H1 (cell line): ENCODE data around the gene SDF2. TPM values are rescaled to one million over a fixed set of nuclear protein-coding genes. Genes with fewer than 3 reads are reported as not detected.

Experiments used
- ASH2L ChIP-seq: fragments of 200-600, 300-600 bp; sonication (generic); IDR thresholded peaks from one replicate; pipeline ENCODE4 v1.7.1; 2017; ENCODE audit warnings: low read length
- BRCA1 ChIP-seq: IDR thresholded peaks from 2 replicates; pipeline ENCODE4 v1.6.1; 2012; ENCODE audit warnings: low read depth, low read length, improper control_type of control experiment
- CBX8 ChIP-seq: fragments of 300-800, 300-1000 bp; sonication (generic); IDR thresholded peaks from 2 replicates; pipeline ENCODE4 v1.7.1; 2016; ENCODE audit warnings: low read depth, low read length, borderline replicate concordance
- CHD7 ChIP-seq: fragments of 300-600 bp; sonication (generic); IDR thresholded peaks from 2 replicates; pipeline ENCODE4 v1.7.1; 2012; ENCODE audit warnings: low read length, moderate library complexity, mild to moderate bottlenecking, inconsistent platforms; ENCODE audit not compliant: insufficient replicate concordance
- EP300 ChIP-seq, 2 experiments: IDR thresholded peaks; 1 replicate in 1 of 2; 2 replicates in 1 of 2; pipeline ENCODE4 v1.6.1; 2011 to 2012; ENCODE audit warnings: low read depth in 2 of 2, low read length in 2 of 2, mild to moderate bottlenecking in 2 of 2, borderline replicate concordance in 1 of 2, inconsistent platforms in 1 of 2, moderate library complexity in 1 of 2
- HDAC6 ChIP-seq: IDR thresholded peaks from one replicate; pipeline ENCODE4 v1.7.1; 2012; ENCODE audit warnings: low read depth, mild to moderate bottlenecking, inconsistent platforms, low read length, moderate library complexity
- KDM1A ChIP-seq: fragments of 200-600, 300-600 bp; sonication (generic); IDR thresholded peaks from 2 replicates; pipeline ENCODE4 v1.7.1; 2016; ENCODE audit warnings: mild to moderate bottlenecking, low read length, borderline replicate concordance
- TCF12 ChIP-seq: IDR thresholded peaks from 2 replicates; pipeline ENCODE4 v1.6.1; 2011; ENCODE audit warnings: low read depth, mild to moderate bottlenecking, low read length
- USF2 ChIP-seq: IDR thresholded peaks from 2 replicates; pipeline ENCODE4 v1.6.1; 2011; ENCODE audit warnings: low read length, improper control_type of control experiment
- polyA plus RNA-seq, 7 experiments: library from polyadenylated mRNA; depleted of rRNA in 3 of 7; stranded (reverse) in 5 of 7; unstranded in 2 of 7; fragments of >200 nt in 5 of 7; fragments of 200-250 nt in 2 of 7; gene quantifications; 1 replicate in 5 of 7; 2 replicates in 1 of 7; 4 replicates in 1 of 7; pipeline versions ENCODE4 v1.2.1 to v1.2.3, GENCODE V29; 2011 to 2013; ENCODE audit warnings: missing spikeins in 2 of 7, mixed read lengths in 2 of 7
- total RNA-seq: library from RNA; stranded (reverse); fragmentation: NEBNext Ultra II Directional; extraction: Animal tissue kit (Norgen Biotek cat#: 25700); gene quantifications from 2 replicates; pipeline ENCODE4 v1.2.1, GENCODE V29; 2021

SDF2 gene
- total and polyA plus RNA-seq, 2 of the 8 experiments (the other 6 are each of a cell fraction or from before 2014, with no cell fraction given) = 44.8 to 65.4 TPM

GRCh38 chr17:28644787-28645575, 16.7 kb downstream of the SDF2 start, which contains the start of gene BLTP2 (continued):
- TF ChIP-seq CHD7 = no peak
- no peak for TF ChIP-seq TCF12
- no peak for TF ChIP-seq EP300 (IDR thresholded peaks at IDR 0.05; ENCODE audit: borderline replicate concordance in 1 of 2, low read depth in 2 of 2, low read length in 2 of 2)
- no peak for TF ChIP-seq CBX8
- no peak for TF ChIP-seq HDAC6
- no peak for TF ChIP-seq BRCA1
- TF ChIP-seq ASH2L = peak; percentile 93
- TF ChIP-seq USF2 = no peak
- TF ChIP-seq KDM1A = no peak
